HG03354 (cell line): ENCODE data around the gene SLC9C2.
"Not testable (repeated sequence)": the region's sequence is repeated elsewhere in the genome, so short reads cannot be mapped to it uniquely, and the experiment has no call there.

Source experiments
- ATAC-seq: cut with Tn5 transposase; IDR thresholded peaks from one replicate; pipeline ENCODE4 v1.9.1; 2021; ENCODE audit warnings: mild to moderate bottlenecking; ENCODE audit not compliant: unreplicated experiment, poor library complexity, severe bottlenecking

Gene SLC9C2

GRCh38 chr1:173491508-173491907 lies 111.4 kb downstream of the SLC9C2 start:
- ATAC-seq: no peak

GRCh38 chr1:173489929-173490328 lies 112.9 kb downstream of the SLC9C2 start:
- ATAC-seq: no peak

DNA sequence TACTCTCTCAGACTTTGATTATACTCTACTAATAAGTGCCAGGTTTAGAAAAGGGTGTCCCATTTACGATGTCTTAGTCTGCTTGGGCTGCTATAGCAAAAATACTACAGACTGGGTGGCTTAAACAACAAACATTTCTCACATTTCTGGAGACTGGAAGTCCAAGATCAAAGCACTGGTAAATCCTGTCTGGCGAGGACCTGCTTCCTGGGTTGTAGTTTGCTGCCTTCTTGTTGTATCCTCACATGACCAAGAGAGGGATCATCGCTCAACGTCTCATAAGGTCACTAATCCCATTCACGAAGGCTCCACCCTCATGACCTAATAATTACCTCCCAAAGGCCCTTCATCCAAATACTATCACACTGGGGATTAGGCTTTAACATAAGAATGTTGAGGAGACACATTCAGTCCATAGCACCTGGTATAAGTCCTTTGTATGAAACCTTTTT lies 113.7 kb downstream of the SLC9C2 start:
- no peak for ATAC-seq

- ATAC-seq: no peak
Observed at GRCh38 chr1:173488001-173488400, 114.9 kb downstream of the SLC9C2 start.

- ATAC-seq: no peak
Observed at GRCh38 chr1:173485401-173485800, 117.5 kb downstream of the SLC9C2 start.

GRCh38 chr1:173484276-173484675 lies 118.6 kb downstream of the SLC9C2 start:
- ATAC-seq: no peak

GRCh38 chr1:173482683-173483082 lies 120.2 kb downstream of the SLC9C2 start:
- ATAC-seq: no peak

GRCh38 chr1:173481195-173481772 lies 121.6 kb downstream of the SLC9C2 start:
- no peak for ATAC-seq

DNA sequence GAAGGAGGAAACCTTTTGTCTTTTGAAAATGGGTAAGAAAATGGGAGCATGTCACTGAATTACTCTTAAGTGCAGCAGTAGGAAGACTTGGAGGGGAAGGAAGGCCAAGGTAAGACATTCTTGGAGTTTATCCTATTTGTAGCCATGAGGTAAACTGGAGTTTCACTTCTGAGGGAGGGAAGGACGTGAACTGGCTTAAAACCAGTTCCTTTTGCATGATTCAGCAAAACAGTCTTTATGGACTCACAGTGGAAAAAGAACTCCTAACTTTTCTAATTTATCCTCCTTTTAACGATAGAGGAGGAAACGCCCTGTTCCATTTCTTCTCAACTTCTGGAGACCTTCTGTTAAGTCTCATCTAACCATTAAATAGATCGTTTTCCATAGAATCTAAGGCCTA lies 123.2 kb downstream of the SLC9C2 start:
- ATAC-seq: no peak

DNA sequence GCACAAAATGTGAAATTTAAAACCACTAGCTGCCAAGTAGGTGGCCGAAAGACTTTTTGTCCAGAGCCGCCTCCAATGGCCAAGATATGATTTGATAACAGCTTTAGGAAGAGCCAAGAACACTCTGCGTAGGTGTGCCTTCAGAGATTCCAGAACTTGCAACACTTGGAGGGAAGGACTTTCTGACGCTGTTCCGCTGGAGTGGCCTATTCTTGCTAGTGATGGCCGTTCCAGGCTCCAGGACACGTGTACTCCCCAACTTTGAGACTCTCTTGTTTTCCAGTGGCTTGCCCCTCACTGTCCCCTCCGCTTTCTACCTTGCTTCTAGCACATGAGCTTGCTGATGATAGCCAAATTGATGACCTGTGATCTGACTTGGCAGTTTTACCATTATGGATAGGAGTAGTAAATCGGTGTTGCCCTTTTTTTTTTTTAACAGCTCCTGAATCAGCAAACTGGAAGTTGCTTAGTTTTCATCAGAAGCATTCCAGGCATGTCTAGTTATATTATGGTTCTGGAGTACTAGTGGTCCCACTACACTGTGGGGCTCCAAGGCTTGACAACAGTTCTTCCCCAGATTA lies 124.7 kb downstream of the SLC9C2 start:
- ATAC-seq: no peak

- peak; percentile 64 for ATAC-seq
Observed at GRCh38 chr1:173477286-173478093, 125.4 kb downstream of the SLC9C2 start, which contains the start of gene PRDX6. TSS of gene PRDX6 (plus strand) at chr1:173477335. CDS start at chr1:173477398, 63 bp downstream.

DNA sequence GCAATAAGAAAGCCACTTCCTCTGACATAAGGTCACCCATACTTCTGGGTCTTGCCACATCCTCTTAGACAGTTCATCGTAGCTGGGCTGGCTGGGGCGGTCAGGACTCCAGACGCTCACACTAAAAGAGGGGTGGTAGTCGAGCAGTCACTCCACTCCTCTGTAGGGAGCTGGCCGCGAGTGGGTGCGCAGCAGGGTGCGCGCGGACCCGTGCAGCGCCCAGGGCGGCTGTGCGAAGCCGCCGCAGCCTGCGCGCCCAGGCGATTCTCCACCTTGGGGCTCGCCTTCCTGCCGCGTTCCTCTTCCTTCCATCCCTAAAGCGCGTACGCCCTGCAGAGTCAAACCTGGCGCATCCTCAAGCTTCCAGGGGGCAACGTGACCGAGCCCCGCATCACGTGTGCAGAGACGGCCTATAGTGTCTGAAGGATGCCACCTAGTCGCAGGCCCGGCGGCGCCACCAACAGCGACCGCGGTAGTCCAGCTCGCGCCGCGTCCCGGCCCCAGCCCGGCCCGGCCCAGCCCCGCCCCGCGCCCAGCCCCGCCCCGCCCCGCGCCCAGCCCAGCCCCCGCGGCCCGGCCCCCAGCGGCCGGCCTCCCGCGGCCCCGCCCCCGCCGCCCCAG lies 126.1 kb downstream of the SLC9C2 start:
- peak; percentile 95 for ATAC-seq

DNA sequence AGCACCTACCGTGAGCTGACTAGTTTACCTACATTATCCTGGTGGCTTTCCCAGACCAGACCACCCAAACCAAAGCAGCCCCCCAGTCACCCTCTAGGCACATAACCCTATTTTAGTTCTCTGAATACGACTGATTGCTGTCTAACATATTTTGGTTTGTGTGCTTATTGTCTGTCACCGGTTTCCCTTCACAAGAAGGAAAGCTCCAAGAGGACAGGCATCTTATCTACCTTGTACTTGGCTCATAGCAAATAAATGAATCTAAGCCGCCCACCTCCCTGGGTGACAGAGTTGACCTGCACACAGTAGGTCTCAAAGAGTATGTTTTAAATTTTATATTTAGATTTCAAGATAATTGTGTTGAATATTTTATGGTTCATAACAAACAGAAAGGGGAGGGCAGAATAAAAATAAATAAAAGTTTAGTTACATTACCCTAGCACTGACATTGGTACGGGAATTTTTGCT lies 126.6 kb downstream of the SLC9C2 start:
- no peak for ATAC-seq

DNA sequence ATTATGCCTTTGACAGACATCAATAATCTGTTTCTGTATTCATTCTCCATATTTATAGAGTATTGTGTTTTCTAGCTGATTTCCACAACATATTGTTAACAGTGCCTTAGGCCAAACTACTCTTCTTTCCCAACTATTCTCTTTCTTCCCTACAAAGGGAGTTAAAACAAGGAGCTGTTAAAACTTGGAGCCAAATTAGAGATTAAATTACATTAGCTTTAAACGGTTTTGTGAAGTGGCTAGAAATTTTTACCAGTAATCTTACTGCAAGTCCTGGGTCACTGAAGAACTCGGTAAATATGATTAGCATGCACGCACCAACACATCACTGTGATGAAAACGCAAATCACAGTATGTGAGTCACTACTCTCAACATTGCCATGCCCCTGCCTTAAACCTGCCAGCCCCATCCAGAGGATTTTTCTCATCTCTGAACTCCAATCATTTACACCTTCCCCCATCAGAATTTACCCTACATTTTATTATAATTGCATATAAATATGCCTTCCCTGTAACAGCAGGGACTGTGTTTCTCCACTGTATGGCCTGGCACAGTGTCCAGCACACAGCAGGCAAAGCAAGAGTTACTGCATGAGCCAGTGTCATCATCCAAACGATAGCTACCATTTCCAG lies 127.2 kb downstream of the SLC9C2 start:
- no peak for ATAC-seq

DNA sequence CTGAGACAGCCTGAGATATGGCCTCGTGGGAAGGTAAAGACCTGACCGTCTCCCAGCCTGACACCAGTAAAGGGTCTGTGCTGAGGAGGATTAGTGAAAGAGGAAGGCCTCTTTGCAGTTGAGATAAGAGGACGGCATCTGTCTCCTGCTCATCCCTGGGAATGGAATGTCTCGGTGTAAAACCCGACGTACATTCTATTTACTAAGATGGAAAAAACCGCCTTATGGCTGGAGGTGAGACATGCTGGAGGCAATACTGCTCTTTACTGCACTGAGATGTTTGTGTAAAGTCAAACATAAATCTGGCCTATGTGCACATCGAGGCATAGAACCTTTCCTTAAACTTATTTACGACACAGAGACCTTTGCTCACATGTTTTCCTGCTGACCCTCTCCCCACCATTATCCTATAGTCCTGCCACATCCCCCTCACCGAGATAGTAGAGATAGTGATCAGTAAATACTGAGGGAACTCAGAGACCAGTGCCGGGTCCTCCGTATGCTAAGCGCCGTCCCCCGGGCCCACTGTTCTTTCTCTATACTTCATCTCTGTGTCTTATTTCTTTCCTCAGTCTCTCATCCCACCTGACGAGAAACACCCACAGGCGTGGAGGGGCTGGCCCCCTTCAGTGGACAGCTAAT lies 128.0 kb downstream of the SLC9C2 start:
- not testable (repeated sequence) for ATAC-seq

- ATAC-seq: no peak
Observed at GRCh38 chr1:173474097-173474779, 128.6 kb downstream of the SLC9C2 start.

DNA sequence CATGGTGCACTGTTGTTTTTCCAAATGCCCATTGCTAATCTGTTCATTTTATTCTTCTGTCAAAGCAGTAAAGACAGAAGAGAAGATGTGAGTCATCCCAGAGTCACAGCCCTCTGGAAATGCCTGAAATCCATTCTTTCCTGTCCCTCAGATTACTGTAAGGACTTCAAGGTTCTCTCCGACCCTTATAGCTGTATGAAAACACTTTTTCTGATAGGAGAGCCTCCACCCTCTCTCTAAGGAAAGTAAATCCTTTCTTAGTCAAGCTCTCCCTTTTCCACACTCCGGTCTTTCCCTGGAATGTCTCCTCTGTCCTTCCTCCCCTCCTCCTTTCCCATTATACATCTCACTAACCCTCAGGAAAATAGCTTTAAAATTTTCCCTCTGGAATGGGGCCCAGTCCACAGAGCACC lies 129.3 kb downstream of the SLC9C2 start:
- ATAC-seq: no peak

DNA sequence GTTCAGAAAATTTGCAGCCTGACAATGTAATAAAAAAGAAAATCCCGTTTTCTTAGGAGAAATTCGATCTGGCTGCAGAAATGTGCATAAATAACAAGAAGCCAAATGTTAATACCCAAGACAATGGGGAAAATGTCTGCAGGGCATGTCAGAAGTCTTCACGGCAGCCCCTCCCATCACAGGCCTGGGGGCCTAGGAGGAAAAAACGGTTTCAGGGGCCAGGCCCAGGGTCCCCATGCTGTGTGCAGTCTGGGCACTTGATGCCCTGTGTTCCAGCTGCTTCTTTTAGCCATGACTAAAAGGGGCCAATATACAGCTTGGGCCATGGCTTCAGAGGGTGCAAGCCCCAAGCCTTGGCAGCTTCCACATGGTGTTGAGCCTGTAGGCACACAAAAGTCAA lies 132.3 kb downstream of the SLC9C2 start:
- ATAC-seq: no peak

DNA sequence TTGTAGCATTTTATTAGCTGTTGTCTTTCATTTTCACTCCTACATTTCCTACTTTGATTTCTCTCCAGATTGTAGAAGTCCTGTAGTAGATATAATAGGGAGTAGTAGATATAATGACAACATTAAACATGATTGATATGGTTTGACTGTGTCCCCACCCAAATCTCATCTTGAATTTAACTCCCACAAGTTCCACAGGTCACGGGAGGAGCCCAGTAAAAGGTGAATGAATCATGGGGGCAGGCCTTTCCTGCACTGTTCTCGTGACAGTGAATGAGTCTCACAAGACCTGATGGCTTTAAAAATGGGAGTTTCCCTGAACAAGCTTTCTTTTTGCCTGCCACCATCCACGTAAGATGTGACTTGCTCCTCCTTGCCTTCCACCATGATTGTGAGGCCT lies 133.2 kb downstream of the SLC9C2 start:
- no peak for ATAC-seq
